Calu3 (cell line): ENCODE measurements around the gene MGST2. TPM values are rescaled to one million over a fixed set of nuclear protein-coding genes. Genes with fewer than 3 reads are reported as not detected.

ENCODE experiments used
- BruUV-seq: library from RNA; stranded (reverse); fragments of 400-500 nt; replicated peaks from 2 replicates; lab custom pipeline; 2021; lab: Mats Ljungman, UMichigan
- CTCF ChIA-PET: fragments of 300-600 bp; sonication (Branson Sonifier 250); formaldehyde crosslinking; loops from one replicate; lab custom pipeline; 2022; ENCODE audit warnings: antibody characterized with exemption; lab: Charles Lee
- DNase-seq: peaks from one replicate; pipeline ENCODE4 v3.0.0; 2022
- H3K27ac Mint-ChIP-seq: one replicate; pipeline ENCODE4 v1.8.0; 2022; ENCODE audit warnings: mixed read lengths; ENCODE audit not compliant: unreplicated experiment
- H3K27me3 Mint-ChIP-seq: one replicate; pipeline ENCODE4 v1.8.0; 2022; ENCODE audit warnings: mixed read lengths; ENCODE audit not compliant: unreplicated experiment
- H3K36me3 Mint-ChIP-seq: one replicate; pipeline ENCODE4 v1.8.0; 2022; ENCODE audit warnings: mild to moderate bottlenecking, moderate library complexity, mixed read lengths; ENCODE audit not compliant: insufficient read depth, unreplicated experiment
- H3K4me1 Mint-ChIP-seq: one replicate; pipeline ENCODE4 v1.8.0; 2022; ENCODE audit warnings: mild to moderate bottlenecking, low read depth, mixed read lengths; ENCODE audit not compliant: unreplicated experiment
- H3K4me3 Mint-ChIP-seq: one replicate; pipeline ENCODE4 v1.8.0; 2022; ENCODE audit warnings: mild to moderate bottlenecking, low read depth, moderate library complexity, mixed read lengths; ENCODE audit not compliant: unreplicated experiment
- H3K9me3 Mint-ChIP-seq: one replicate; pipeline ENCODE4 v1.8.0; 2022; ENCODE audit warnings: low read depth, mixed read lengths; ENCODE audit not compliant: unreplicated experiment
- CTCF ChIP-seq: fragments of 200-600 bp; IDR thresholded peaks from one replicate; pipeline ENCODE4 v1.8.0; 2022; ENCODE audit warnings: antibody characterized with exemption; ENCODE audit not compliant: unreplicated experiment
- intact Hi-C: fragments of 100-400 bp; cut with micrococcal nuclease; formaldehyde crosslinking; loops from one replicate; pipeline ENCODE4 v1.10.0; 2022; ENCODE audit not compliant: unreplicated experiment
- total RNA-seq: library from RNA; stranded (reverse); gene quantifications from 2 replicates; pipeline ENCODE4 v1.2.3, GENCODE V29; 2022

MGST2 gene
- total RNA-seq, 1 experiment from 2014 or later = 31.9 TPM

DNA sequence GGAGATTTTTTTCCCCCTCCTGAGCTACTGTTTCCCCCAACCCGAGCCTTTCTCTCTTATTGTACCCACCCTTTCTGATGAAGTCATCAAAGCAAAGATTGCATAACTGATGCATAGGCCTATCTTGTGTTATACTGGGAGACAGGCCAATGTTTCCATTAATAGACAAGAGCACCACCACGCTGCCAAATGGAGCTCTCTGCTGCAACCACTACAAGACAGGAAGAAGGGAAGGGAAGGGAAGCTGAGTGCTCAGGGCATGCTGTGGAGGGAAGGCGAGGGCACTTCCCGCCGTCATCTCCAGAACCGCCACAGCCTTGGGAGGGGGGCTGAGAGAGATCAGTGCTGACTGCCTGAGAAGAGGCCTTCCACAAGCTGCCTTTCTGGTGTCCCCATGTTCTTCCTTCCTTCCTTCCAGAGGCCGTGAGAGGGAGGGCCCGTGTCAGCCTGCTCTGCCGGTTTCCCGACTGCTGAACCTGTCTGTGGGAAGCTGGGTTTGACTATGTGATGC lies 75.0 kb downstream of the MGST2 start:
- H3K27me3 Mint-ChIP-seq = no peaks in the 10 kb centered on the region
- peaks cover 9% of the 10 kb centered on the region for H3K4me1 Mint-ChIP-seq
- H3K27ac Mint-ChIP-seq = peak overlapping the region; percentile 48
- no peaks in the 10 kb centered on the region for H3K9me3 Mint-ChIP-seq
- CTCF ChIA-PET = interaction anchor here (0.6 kb wide), 1 partner anchor 319 kb away, joined by 3 read pairs; no protein-coding TSS in a partner anchor
- no peak overlapping the region for H3K4me3 Mint-ChIP-seq
- no peak for DNase-seq
- TF ChIP-seq CTCF = no peak
- BruUV-seq = no TSS peak
- intact Hi-C loops = no loop called here
- no peaks in the 10 kb centered on the region for H3K36me3 Mint-ChIP-seq

- peaks cover 9% of the 10 kb centered on the region for H3K4me1 Mint-ChIP-seq
- H3K9me3 Mint-ChIP-seq = no peaks in the 10 kb centered on the region
- CTCF ChIA-PET = no interaction called here
- no peaks in the 10 kb centered on the region for H3K27me3 Mint-ChIP-seq
- no TSS peak for BruUV-seq
- TF ChIP-seq CTCF = no peak
- no peak for DNase-seq
- intact Hi-C loops = no loop called here
- H3K4me3 Mint-ChIP-seq = no peak overlapping the region
- no peaks in the 10 kb centered on the region for H3K36me3 Mint-ChIP-seq
- peak overlapping the region; percentile 49 for H3K27ac Mint-ChIP-seq
These were observed 77.4 kb downstream of the MGST2 start for GRCh38 chr4:139743027-139743426.

GRCh38 chr4:139744232-139744631 lies 78.6 kb downstream of the MGST2 start:
- CTCF ChIA-PET = no interaction called here
- no TSS peak for BruUV-seq

GRCh38 chr4:139745111-139745639 lies 79.6 kb downstream of the MGST2 start:
- Mint-ChIP-seq H3K9me3 (no peaks in the 10 kb centered on the region), H3K4me3 (no peak overlapping the region), H3K27me3 (no peaks in the 10 kb centered on the region), H3K36me3 (no peaks in the 10 kb centered on the region), H3K27ac (no peak overlapping the region), H3K4me1 (peaks cover 8% of the 10 kb centered on the region)
- no peak for DNase-seq
- intact Hi-C loops = no loop called here
- BruUV-seq = no TSS peak
- CTCF ChIA-PET = no interaction called here
- TF ChIP-seq CTCF = no peak

More at GRCh38 chr4:139744232-139744631, 78.6 kb downstream of the MGST2 start:
- Mint-ChIP-seq H3K27ac (no peak overlapping the region), H3K4me3 (no peak overlapping the region), H3K27me3 (no peaks in the 10 kb centered on the region), H3K36me3 (no peaks in the 10 kb centered on the region), H3K9me3 (no peaks in the 10 kb centered on the region), H3K4me1 (peaks cover 9% of the 10 kb centered on the region)
- intact Hi-C loops = no loop called here
- no peak for DNase-seq
- no peak for TF ChIP-seq CTCF
